LNCaP clone FGC (cell line): ENCODE measurements around the gene PXMP4.
"Not testable (repeated sequence)": the region's sequence is repeated elsewhere in the genome, so short reads cannot be mapped to it uniquely, and the experiment has no call there.

Source experiments
- DNase-seq: peaks from one replicate; pipeline ENCODE4 v3.0.0-alpha.2; 2011; ENCODE audit warnings: low read depth
- H3K4me3 ChIP-seq: 2 replicates; pipeline ENCODE4 v1.5.1; 2011; ENCODE audit warnings: mild to moderate bottlenecking, low read depth, low read length, control low read depth
- TF ChIP-seq, protein P1 (sequence below): IDR thresholded peaks from 2 replicates; pipeline ENCODE4 v1.5.1; 2012; ENCODE audit warnings: mild to moderate bottlenecking; ENCODE audit not compliant: control insufficient read depth, insufficient read depth; ENCODE audit errors: extremely low read depth

The PXMP4 gene

GRCh38 chr20:33704197-33704924, 15.7 kb downstream of the PXMP4 start:
- TF ChIP-seq, protein P1, sequence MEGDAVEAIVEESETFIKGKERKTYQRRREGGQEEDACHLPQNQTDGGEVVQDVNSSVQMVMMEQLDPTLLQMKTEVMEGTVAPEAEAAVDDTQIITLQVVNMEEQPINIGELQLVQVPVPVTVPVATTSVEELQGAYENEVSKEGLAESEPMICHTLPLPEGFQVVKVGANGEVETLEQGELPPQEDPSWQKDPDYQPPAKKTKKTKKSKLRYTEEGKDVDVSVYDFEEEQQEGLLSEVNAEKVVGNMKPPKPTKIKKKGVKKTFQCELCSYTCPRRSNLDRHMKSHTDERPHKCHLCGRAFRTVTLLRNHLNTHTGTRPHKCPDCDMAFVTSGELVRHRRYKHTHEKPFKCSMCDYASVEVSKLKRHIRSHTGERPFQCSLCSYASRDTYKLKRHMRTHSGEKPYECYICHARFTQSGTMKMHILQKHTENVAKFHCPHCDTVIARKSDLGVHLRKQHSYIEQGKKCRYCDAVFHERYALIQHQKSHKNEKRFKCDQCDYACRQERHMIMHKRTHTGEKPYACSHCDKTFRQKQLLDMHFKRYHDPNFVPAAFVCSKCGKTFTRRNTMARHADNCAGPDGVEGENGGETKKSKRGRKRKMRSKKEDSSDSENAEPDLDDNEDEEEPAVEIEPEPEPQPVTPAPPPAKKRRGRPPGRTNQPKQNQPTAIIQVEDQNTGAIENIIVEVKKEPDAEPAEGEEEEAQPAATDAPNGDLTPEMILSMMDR, result no peak
- DNase-seq, result no peak
- H3K4me3 ChIP-seq, result no peak overlapping the region

DNA sequence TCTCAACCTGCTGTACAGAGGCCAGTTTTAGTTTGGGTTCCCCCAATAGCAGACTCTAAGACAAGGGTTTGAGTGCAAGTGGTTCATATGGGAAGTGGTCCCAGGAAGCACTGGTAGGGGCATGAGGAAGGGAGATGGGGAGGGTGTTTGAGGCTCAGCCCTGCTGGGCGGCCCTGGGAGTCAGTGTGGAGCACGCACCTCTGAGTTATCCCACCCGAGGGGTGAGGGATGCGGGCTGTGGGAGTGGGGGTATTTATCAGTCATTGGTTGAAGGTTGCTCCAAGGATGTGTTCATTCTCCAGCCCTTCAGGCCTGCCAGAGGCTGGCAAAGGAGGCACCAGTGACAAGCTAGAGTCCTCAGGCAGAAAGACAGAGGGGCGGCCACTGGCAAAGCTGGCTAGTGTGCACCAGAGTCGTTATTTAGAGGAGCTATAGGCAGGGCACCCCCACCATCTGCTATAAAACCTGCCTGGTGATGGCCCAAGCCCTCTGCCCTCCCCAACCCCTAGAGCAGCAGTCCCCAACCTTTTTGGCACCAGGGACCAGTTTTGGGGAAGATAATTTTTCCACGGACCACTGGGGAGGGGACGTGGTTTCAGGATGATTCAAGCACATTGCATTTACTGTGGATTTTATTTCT, 16.5 kb downstream of the PXMP4 start:
- H3K4me3 ChIP-seq, result no peak overlapping the region
- DNase-seq, result no peak
- TF ChIP-seq, protein P1, result no peak

DNA sequence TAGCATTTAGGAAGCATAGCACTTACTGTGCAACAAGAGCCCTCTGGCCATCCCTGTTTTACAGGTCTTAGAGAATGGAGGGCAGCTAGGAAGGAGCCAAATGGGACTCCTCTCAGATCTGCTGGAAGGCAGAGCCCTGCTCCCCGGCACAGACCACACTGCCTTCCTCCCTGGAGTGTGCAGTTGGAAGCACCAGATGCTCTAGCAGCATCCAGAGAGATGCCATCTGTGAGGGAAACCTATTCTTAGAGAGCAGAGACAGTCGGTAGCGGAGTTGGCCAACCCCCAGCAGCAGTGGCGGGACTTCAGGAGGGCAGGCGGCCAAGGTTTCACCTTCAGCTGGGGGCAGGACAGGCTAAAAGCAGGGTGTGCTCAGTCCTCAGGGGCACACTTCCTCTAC, 17.2 kb downstream of the PXMP4 start:
- H3K4me3 ChIP-seq, result no peak overlapping the region
- TF ChIP-seq, protein P1, result no peak
- no peak for DNase-seq

DNA sequence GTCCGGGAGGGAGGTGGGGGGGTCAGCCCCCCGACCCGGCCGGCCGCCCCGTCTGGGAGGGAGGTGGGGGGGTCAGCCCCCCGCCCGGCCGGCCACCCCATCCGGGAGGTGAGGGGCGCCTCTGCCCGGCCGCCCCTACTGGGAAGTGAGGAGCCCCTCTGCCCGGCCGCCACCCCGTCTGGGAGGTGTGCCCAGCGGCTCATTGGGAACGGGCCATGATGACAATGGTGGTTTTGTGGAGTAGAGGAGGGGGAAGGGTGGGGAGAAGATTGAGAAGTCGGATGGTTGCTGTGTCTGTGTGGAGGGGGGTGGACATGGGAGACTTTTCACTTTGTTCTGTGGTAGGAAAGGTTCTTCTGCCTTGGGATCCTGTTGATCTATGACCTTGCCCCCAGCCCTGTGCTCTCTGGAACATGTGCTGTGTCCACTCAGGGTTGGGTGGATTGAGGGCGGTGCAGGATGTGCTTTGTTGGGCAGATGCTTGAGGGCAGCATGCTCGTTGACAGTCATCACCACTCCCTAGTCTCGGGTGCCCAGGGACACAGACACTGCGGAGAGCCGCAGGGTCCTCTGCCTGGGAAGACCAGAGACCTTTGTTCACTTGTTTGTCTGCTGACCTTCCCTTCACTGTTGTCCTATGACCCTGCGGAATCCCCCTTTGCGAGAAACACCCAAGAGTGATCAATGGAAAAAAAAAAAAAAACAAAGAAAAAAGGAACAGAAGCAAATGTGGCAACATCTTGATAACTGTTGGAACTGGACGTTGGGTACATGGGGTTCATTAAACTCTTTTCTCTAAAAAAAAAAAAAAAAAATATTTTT, 18.3 kb downstream of the PXMP4 start:
- DNase-seq, result no peak
- no peak overlapping the region for H3K4me3 ChIP-seq

DNA sequence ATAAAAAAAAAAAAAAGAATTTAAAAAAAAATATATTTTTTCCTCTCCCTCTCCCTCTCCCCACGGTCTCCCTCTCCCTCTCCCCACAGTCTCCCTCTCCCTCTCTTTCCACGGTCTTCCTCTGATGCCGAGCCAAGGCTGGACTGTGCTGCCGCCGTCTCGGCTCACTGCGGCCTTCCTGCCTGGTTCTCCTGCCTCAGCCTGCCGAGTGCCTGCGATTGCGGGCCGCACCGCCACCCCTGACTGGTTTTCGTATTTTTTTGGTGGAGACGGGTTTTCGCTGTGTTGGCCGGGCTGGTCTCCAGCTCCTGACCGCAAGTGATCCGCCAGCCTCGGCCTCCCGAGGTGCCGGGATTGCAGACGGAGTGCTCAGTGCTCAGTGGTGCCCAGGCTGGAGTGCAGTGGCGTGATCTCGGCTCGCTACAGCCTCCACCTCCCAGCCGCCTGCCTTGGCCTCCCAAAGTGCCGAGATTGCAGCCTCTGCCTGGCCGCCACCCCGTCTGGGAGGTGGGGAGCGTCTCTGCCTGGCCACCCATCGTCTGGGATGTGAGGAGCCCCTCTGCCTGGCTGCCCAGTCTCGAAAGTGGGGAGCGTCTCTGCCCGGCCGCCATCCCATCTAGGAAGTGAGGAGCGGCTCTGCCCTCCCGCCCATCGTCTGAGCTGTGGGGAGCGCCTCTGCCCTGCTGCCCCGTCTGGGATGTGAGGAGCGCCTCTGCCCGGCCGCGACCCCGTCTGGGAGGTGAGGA, 19.2 kb downstream of the PXMP4 start:
- H3K4me3 ChIP-seq, DNase-seq: not testable (repeated sequence)

More for the DNA sequence above, 18.3 kb downstream of the PXMP4 start:
- TF ChIP-seq, protein P1, result no peak

DNA sequence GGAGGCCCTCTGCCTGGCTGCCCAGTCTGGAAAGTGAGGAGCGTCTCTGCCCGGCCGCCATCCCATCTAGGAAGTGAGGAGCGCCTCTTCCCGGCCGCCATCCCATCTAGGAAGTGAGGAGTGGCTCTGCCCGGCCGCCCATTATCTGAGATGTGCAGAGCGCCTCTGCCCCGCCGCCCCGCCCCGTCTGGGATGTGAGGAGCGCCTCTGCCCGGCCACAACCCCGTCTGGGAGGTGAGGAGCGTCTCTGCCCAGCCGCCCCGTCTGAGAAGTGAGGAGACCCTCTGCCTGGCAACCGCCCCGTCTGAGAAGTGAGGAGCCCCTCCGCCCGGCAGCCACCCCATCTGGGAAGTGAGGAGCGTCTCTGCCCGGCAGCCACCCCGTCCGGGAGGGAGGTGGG, 21.1 kb downstream of the PXMP4 start:
- not testable (repeated sequence) for DNase-seq, H3K4me3 ChIP-seq

DNA sequence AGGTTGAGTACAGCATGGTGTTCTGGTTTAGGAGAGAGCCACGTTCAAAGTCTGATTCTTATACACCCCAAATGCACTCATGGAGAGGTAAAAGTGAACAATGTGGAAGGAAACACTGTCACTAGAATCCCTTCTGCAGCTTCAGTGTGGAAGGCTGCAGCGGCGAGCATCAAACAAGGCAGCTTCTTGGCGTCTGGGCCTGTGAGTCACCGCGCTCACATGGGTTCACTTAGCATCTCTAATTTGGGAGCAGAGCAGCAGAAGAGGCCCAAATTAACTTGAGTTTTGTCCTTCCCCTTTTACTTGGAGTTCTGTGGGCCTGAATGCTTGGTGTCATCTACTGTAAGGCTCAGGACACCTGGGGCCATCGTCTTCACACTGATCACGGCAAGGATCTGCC, 23.0 kb downstream of the PXMP4 start:
- H3K4me3 ChIP-seq, result no peak overlapping the region
- no peak for DNase-seq
- TF ChIP-seq, protein P1, result no peak
